GM12878 (cell line): ENCODE results near the gene NPAS2. TPM values are rescaled to one million over a fixed set of nuclear protein-coding genes. Genes with fewer than 3 reads are reported as not detected.

Experiments used
- ATAC-seq: fragments of 200-7000 bp; cut with Tn5 transposase; 3 replicates; pipeline ENCODE4 v1.9.1; 2020; ENCODE audit warnings: mild to moderate bottlenecking, moderate library complexity
- BruUV-seq: library from RNA; stranded (reverse); fragments of 400-500 nt; replicated peaks from 2 replicates; lab custom pipeline; 2021; lab: Mats Ljungman, UMichigan
- CTCF ChIA-PET: fragments of 300-600 bp; sonication (Branson Sonifier 250); formaldehyde crosslinking; extraction: SDS; loops from one replicate; lab custom pipeline; 2021; ENCODE audit warnings: inconsistent platforms; lab: Yijun Ruan, JAX
- POLR2A ChIA-PET: fragments of 350-600 bp; formaldehyde crosslinking; extraction: SDS; loops from one replicate; lab custom pipeline; 2021; ENCODE audit warnings: inconsistent platforms; lab: Charles Lee
- RAD21 ChIA-PET: fragments of 300-600 bp; sonication (Branson Sonifier 250); formaldehyde crosslinking; loops from one replicate; lab custom pipeline; 2023; ENCODE audit warnings: antibody characterized with exemption; ENCODE audit not compliant: unreplicated experiment; lab: Charles Lee
- SMC1A ChIA-PET: fragments of 300-600 bp; sonication (Branson Sonifier 250); formaldehyde crosslinking; loops from one replicate; lab custom pipeline; 2023; ENCODE audit not compliant: unreplicated experiment, uncharacterized antibody; lab: Charles Lee
- DNase-seq: peaks from one replicate; pipeline ENCODE4 v3.0.0-alpha.2; 2011; ENCODE audit warnings: low read depth, low spot score
- FAIRE-seq: peaks from 3 replicates; lab custom pipeline; 2011; peaks lifted over from hg19 to GRCh38; lab: Jason Lieb, UNC
- H2AFZ ChIP-seq: 2 replicates; pipeline ENCODE4 v1.6.0; 2011; ENCODE audit warnings: low read depth, low read length, control low read depth; ENCODE audit not compliant: control insufficient read depth
- H3K27ac ChIP-seq: 2 replicates; pipeline ENCODE4 v1.5.1; 2011; ENCODE audit warnings: control low read depth; ENCODE audit not compliant: control insufficient read depth, insufficient read depth
- H3K27me3 ChIP-seq, 2 experiments: replicated peaks in 1 of 2; 2 replicates each; pipeline versions ENCODE4 v1.6.0 to v1.6.1; 2011; ENCODE audit warnings: low read length in 1 of 2; ENCODE audit not compliant: control insufficient read depth in 2 of 2, insufficient read depth in 2 of 2
- H3K36me3 ChIP-seq, 2 experiments: 2 replicates each; pipeline ENCODE4 v1.5.1; 2011; ENCODE audit warnings: low read length in 1 of 2; ENCODE audit not compliant: control insufficient read depth in 2 of 2, insufficient read depth in 2 of 2
- H3K4me1 ChIP-seq: 2 replicates; pipeline ENCODE4 v1.6.1; 2011; ENCODE audit warnings: mild to moderate bottlenecking, low read length, moderate library complexity, mixed read lengths; ENCODE audit not compliant: control insufficient read depth, insufficient read depth
- H3K4me2 ChIP-seq: 2 replicates; pipeline ENCODE4 v1.6.0; 2011; ENCODE audit warnings: control low read depth; ENCODE audit not compliant: control insufficient read depth, insufficient read depth
- H3K4me3 ChIP-seq: fragments of 200-600 bp; sonication (generic); 2 replicates; pipeline ENCODE4 v1.5.1; 2016
- H3K79me2 ChIP-seq: 2 replicates; pipeline ENCODE4 v1.6.0; 2011; ENCODE audit warnings: low read length; ENCODE audit not compliant: control insufficient read depth, insufficient read depth
- H3K9ac ChIP-seq: 2 replicates; pipeline ENCODE4 v1.8.0; 2011; ENCODE audit warnings: low read length, control low read depth, mixed read lengths; ENCODE audit not compliant: control insufficient read depth, insufficient read depth
- H3K9me3 ChIP-seq: replicated peaks from 3 replicates; pipeline ENCODE4 v1.5.1; 2011; ENCODE audit warnings: mild to moderate bottlenecking, low read length; ENCODE audit not compliant: control insufficient read depth, insufficient read depth
- H4K20me1 ChIP-seq: 2 replicates; pipeline ENCODE4 v1.6.0; 2011; ENCODE audit not compliant: control insufficient read depth, insufficient read depth
- HDAC2 ChIP-seq: fragments of 200-600 bp; sonication (generic); IDR thresholded peaks from 2 replicates; pipeline ENCODE4 v1.6.1; 2017
- MEF2A ChIP-seq: IDR thresholded peaks from 2 replicates; pipeline ENCODE4 v1.6.1; 2011; ENCODE audit warnings: low read depth, mild to moderate bottlenecking, low read length, moderate library complexity; ENCODE audit not compliant: insufficient read depth
- MEF2B ChIP-seq: fragments of 450-650 bp; IDR thresholded peaks from 2 replicates; pipeline ENCODE4 v1.6.1; 2018; ENCODE audit warnings: mild to moderate bottlenecking, moderate library complexity; ENCODE audit not compliant: partially characterized antibody, poor library complexity, severe bottlenecking
- MTA2 ChIP-seq: fragments of 450-650 bp; IDR thresholded peaks from 2 replicates; pipeline ENCODE4 v1.6.1; 2016; ENCODE audit warnings: low read depth, mild to moderate bottlenecking, moderate library complexity
- POLR2AphosphoS5 ChIP-seq: IDR thresholded peaks from 2 replicates; pipeline ENCODE4 v1.6.1; 2011; ENCODE audit warnings: mild to moderate bottlenecking, low read length, inconsistent platforms
- SPI1 ChIP-seq: IDR thresholded peaks from 2 replicates; pipeline ENCODE4 v1.6.1; 2011; ENCODE audit warnings: low read depth, mild to moderate bottlenecking, low read length, moderate library complexity, borderline replicate concordance; ENCODE audit not compliant: insufficient read depth
- TBL1XR1 ChIP-seq: IDR thresholded peaks from 2 replicates; pipeline ENCODE4 v1.6.1; 2012; ENCODE audit warnings: low read depth, low read length, improper control_type of control experiment
- WGBS: methylation state at CpG from one replicate; pipeline ENCODE4 v1.1.6; 2016; ENCODE audit warnings: low lambda C conversion rate; ENCODE audit not compliant: insufficient replicate concordance, insufficient coverage; ENCODE audit errors: missing lambda C conversion rate; 5-methylcytosine and 5-hydroxymethylcytosine counted together
- in situ Hi-C: fragments of 300-500 bp; cut with MboI; formaldehyde crosslinking; loops from 9 replicates; pipeline ENCODE4 v1.14.3; 2018; ENCODE audit warnings: mixed read lengths
- intact Hi-C: fragments of 100-400 bp; cut with micrococcal nuclease; formaldehyde crosslinking; loops from one replicate; pipeline ENCODE4 v1.14.2; 2022; ENCODE audit not compliant: unreplicated experiment
- polyA plus RNA-seq, 11 experiments: library from polyadenylated mRNA; depleted of rRNA in 4 of 11; unstranded in 6 of 11; stranded (reverse) in 5 of 11; fragments of >200 nt; fragmentation: Nextera tagmentation in 4 of 11; fragmentation: Illumina TruSeq in 1 of 11; extraction: Ambion mirVana in 4 of 11; extraction: Trizol in 1 of 11; gene quantifications; 1 replicate in 1 of 11; 2 replicates in 10 of 11; pipeline versions ENCODE4 v1.2.1 to v1.2.3, GENCODE V29; 2011 to 2016; ENCODE audit warnings: inconsistent platforms in 2 of 11, missing spikeins in 2 of 11, low read depth in 1 of 11
- total RNA-seq, 4 experiments: library from RNA; depleted of rRNA in 3 of 4; stranded (reverse); fragments of >200 nt in 3 of 4; fragmentation: Illumina TruSeq in 1 of 4; extraction: Trizol in 1 of 4; gene quantifications; 2 replicates each; pipeline versions ENCODE4 v1.2.1 to v1.2.3, GENCODE V29; 2013 to 2021
- TF ChIP-seq, protein P1 (sequence below): fragments of 450-650 bp; IDR thresholded peaks from 2 replicates; pipeline ENCODE4 v1.6.1; 2017; ENCODE audit warnings: antibody characterized with exemption, mild to moderate bottlenecking, moderate library complexity
- TF ChIP-seq, protein P2 (sequence below): IDR thresholded peaks from 2 replicates; pipeline ENCODE4 v1.6.1; 2011; ENCODE audit warnings: borderline replicate concordance, low read depth, mild to moderate bottlenecking, moderate library complexity, low read length; ENCODE audit not compliant: insufficient read depth, poor library complexity, severe bottlenecking
- TF ChIP-seq, protein P3 (sequence below): fragments of 450-650 bp; conservative IDR thresholded peaks from 2 replicates; pipeline ENCODE4 v1.6.1; 2017; ENCODE audit warnings: mild to moderate bottlenecking, moderate library complexity
- TF ChIP-seq, protein P4 (sequence below): fragments of 450-650 bp; IDR thresholded peaks from 2 replicates; pipeline ENCODE4 v1.6.1; 2014; ENCODE audit warnings: mild to moderate bottlenecking

Gene NPAS2
- total and polyA plus RNA-seq, 10 of the 15 experiments (the other 5 are each of a cell fraction or from before 2014, with no cell fraction given): 0.08 TPM; not detected in 9

DNA sequence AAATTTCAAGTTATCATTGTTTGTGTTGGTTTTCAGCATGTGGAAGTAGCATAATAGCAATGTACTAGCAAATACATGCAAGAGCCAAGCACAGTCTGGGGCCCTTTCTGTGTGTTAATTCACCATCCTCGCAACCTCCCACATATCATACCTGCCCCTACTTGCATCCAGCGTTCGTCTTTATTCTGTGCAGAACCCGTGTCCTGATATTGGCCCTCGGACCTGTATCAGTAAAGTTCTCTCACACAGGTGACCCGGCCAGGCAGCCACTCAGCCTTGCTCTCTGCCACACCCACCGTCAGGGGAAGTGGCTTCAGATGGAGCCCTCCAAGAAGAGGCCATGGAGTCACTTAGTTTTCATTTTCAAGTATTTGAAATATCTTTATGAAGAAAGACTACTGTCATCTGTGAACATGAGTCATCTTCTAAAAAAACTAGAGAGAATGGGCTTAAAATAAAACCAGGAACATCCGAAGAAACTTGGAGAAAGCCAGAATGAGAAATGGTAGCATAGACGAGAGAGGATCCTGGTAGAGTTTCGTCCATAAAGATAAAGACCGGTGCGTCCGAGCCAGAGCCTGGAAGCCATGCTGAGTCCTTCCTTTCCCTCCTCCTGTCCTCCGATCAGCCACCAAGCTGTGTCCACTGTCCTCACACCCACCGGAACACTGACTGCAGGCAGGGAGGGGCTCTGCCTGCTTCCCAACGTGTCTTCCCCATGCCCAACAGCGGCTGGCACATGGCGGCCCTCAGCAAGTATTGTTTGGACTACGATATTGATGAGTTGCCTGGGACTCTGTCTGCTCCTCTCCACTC lies 124.9 kb downstream of the NPAS2 start (continued):
- TF ChIP-seq, protein P1, sequence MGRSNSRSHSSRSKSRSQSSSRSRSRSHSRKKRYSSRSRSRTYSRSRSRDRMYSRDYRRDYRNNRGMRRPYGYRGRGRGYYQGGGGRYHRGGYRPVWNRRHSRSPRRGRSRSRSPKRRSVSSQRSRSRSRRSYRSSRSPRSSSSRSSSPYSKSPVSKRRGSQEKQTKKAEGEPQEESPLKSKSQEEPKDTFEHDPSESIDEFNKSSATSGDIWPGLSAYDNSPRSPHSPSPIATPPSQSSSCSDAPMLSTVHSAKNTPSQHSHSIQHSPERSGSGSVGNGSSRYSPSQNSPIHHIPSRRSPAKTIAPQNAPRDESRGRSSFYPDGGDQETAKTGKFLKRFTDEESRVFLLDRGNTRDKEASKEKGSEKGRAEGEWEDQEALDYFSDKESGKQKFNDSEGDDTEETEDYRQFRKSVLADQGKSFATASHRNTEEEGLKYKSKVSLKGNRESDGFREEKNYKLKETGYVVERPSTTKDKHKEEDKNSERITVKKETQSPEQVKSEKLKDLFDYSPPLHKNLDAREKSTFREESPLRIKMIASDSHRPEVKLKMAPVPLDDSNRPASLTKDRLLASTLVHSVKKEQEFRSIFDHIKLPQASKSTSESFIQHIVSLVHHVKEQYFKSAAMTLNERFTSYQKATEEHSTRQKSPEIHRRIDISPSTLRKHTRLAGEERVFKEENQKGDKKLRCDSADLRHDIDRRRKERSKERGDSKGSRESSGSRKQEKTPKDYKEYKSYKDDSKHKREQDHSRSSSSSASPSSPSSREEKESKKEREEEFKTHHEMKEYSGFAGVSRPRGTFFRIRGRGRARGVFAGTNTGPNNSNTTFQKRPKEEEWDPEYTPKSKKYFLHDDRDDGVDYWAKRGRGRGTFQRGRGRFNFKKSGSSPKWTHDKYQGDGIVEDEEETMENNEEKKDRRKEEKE: no peak
- TF ChIP-seq MEF2B (no peak), HDAC2 (no peak), SPI1 (no peak)

DNA sequence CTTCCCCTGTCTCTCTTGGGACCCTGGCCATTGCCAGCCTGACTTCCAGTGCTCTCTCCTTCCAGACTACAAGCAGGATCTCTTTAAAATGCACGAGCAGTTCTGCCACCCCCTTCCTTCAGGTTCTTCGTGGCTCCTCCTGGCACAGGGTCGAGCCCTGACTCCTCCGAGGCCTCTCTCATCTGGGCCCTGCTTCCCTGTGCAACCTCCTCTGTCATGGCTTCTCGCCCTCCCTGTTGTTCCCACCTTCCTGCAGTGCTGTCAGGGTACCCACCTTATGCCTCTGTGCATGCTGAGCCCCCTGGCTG lies 125.4 kb downstream of the NPAS2 start:
- no peaks in the 10 kb centered on the region for H3K79me2 ChIP-seq
- intact Hi-C loops (no loop called here), in situ Hi-C loops (no loop called here)
- no peaks in the 10 kb centered on the region for H3K36me3 ChIP-seq
- SMC1A ChIA-PET: no interaction called here
- RAD21 ChIA-PET: no interaction called here
- CTCF ChIA-PET: no interaction called here
- H3K27ac ChIP-seq: no peak overlapping the region
- POLR2A ChIA-PET: no interaction called here
- peaks cover 0 to 5% of the 10 kb centered on the region in 2 experiments; a peak in 2 of 4 replicates for H3K27me3 ChIP-seq
- no TSS peak for BruUV-seq
- H2AFZ ChIP-seq: no peak overlapping the region
- no peaks in the 10 kb centered on the region for H4K20me1 ChIP-seq
- no peak overlapping the region for H3K4me2 ChIP-seq
- WGBS: 16% methylated on average over 5 of the region's 5 CpGs
- no peaks in the 10 kb centered on the region for H3K4me1 ChIP-seq
- H3K4me3 ChIP-seq: no peak overlapping the region
- ATAC-seq: no peak
- H3K9ac ChIP-seq: no peak overlapping the region
- no peaks in the 10 kb centered on the region for H3K9me3 ChIP-seq
- no peak for DNase-seq
- FAIRE-seq: no peak
- TF ChIP-seq TBL1XR1 (no peak), MEF2A (no peak), POLR2AphosphoS5 (no peak), MTA2 (no peak)
- TF ChIP-seq, protein P2, sequence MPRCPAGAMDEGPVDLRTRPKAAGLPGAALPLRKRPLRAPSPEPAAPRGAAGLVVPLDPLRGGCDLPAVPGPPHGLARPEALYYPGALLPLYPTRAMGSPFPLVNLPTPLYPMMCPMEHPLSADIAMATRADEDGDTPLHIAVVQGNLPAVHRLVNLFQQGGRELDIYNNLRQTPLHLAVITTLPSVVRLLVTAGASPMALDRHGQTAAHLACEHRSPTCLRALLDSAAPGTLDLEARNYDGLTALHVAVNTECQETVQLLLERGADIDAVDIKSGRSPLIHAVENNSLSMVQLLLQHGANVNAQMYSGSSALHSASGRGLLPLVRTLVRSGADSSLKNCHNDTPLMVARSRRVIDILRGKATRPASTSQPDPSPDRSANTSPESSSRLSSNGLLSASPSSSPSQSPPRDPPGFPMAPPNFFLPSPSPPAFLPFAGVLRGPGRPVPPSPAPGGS: no peak
- TF ChIP-seq, protein P3, sequence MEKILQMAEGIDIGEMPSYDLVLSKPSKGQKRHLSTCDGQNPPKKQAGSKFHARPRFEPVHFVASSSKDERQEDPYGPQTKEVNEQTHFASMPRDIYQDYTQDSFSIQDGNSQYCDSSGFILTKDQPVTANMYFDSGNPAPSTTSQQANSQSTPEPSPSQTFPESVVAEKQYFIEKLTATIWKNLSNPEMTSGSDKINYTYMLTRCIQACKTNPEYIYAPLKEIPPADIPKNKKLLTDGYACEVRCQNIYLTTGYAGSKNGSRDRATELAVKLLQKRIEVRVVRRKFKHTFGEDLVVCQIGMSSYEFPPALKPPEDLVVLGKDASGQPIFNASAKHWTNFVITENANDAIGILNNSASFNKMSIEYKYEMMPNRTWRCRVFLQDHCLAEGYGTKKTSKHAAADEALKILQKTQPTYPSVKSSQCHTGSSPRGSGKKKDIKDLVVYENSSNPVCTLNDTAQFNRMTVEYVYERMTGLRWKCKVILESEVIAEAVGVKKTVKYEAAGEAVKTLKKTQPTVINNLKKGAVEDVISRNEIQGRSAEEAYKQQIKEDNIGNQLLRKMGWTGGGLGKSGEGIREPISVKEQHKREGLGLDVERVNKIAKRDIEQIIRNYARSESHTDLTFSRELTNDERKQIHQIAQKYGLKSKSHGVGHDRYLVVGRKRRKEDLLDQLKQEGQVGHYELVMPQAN: no peak
- TF ChIP-seq, protein P4, sequence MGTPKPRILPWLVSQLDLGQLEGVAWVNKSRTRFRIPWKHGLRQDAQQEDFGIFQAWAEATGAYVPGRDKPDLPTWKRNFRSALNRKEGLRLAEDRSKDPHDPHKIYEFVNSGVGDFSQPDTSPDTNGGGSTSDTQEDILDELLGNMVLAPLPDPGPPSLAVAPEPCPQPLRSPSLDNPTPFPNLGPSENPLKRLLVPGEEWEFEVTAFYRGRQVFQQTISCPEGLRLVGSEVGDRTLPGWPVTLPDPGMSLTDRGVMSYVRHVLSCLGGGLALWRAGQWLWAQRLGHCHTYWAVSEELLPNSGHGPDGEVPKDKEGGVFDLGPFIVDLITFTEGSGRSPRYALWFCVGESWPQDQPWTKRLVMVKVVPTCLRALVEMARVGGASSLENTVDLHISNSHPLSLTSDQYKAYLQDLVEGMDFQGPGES: no peak
